GM18951 (cell line): Measurements from ENCODE around the gene CDKL4.

Experiments
- POLR2A ChIP-seq: IDR thresholded peaks from 4 replicates; pipeline ENCODE4 v1.6.1; 2011; ENCODE audit warnings: mild to moderate bottlenecking; ENCODE audit not compliant: insufficient read length, insufficient read depth; ENCODE audit errors: extremely low read depth
- in situ Hi-C: fragments of 300-500 bp; cut with MboI; formaldehyde crosslinking; loops from one replicate; pipeline ENCODE4 v1.12.0; 2022; ENCODE audit warnings: low sequenced_read_pairs, mixed read lengths, inconsistent platforms; ENCODE audit not compliant: unreplicated experiment

CDKL4 gene

GRCh38 chr2:39243469-39244123, at the start of gene CDKL4:
Gene CDKL4, minus strand, starts transcription at chr2:39243970.
- in situ Hi-C loops = no loop called here
- TF ChIP-seq POLR2A = no peak

GRCh38 chr2:39290433-39290832, 46.7 kb upstream of the CDKL4 start:
- TF ChIP-seq POLR2A = no peak
- in situ Hi-C loops = no loop called here

- in situ Hi-C loops = no loop called here
- TF ChIP-seq POLR2A = no peak
These were observed 45.8 kb upstream of the CDKL4 start for GRCh38 chr2:39289609-39290008.

- in situ Hi-C loops = no loop called here
- TF ChIP-seq POLR2A = no peak
These were observed 39.8 kb upstream of the CDKL4 start for GRCh38 chr2:39283561-39283960.

- TF ChIP-seq POLR2A = no peak
- in situ Hi-C loops = no loop called here
These were observed 37.6 kb upstream of the CDKL4 start for GRCh38 chr2:39281391-39281790.

GRCh38 chr2:39275016-39275415, 31.2 kb upstream of the CDKL4 start:
- in situ Hi-C loops = no loop called here
- TF ChIP-seq POLR2A = no peak

GRCh38 chr2:39269941-39270340, 26.2 kb upstream of the CDKL4 start:
- in situ Hi-C loops = no loop called here
- TF ChIP-seq POLR2A = no peak

- TF ChIP-seq POLR2A = no peak
- in situ Hi-C loops = no loop called here
These were observed 23.2 kb upstream of the CDKL4 start for GRCh38 chr2:39266916-39267434.

GRCh38 chr2:39266139-39266805, 22.5 kb upstream of the CDKL4 start:
- in situ Hi-C loops = no loop called here
- no peak for TF ChIP-seq POLR2A

- in situ Hi-C loops = no loop called here
- TF ChIP-seq POLR2A = no peak
These were observed 21.5 kb upstream of the CDKL4 start for GRCh38 chr2:39265315-39265714.

- TF ChIP-seq POLR2A = no peak
- in situ Hi-C loops = no loop called here
These were observed 21.0 kb upstream of the CDKL4 start for GRCh38 chr2:39264733-39265132.

GRCh38 chr2:39260087-39260486, 16.3 kb upstream of the CDKL4 start:
- in situ Hi-C loops = no loop called here
- TF ChIP-seq POLR2A = no peak

GRCh38 chr2:39256040-39256439, 12.3 kb upstream of the CDKL4 start:
- TF ChIP-seq POLR2A = no peak
- in situ Hi-C loops = no loop called here

- in situ Hi-C loops = no loop called here
- TF ChIP-seq POLR2A = no peak
These were observed 9.2 kb upstream of the CDKL4 start for GRCh38 chr2:39252888-39253518.
